Psoas muscle (tissue), 8 donors: ENCODE results near the gene TRAPPC11. TPM values are rescaled to one million over a fixed set of nuclear protein-coding genes. Genes with fewer than 3 reads are reported as not detected.
A peak's percentile ranks its signal among the peaks of the same experiment; 100 is the strongest.

ENCODE experiments used
- ATAC-seq, 4 donors: fragments of 200-7000 bp; cut with Tn5 transposase; one replicate each; pipeline ENCODE4 v1.9.1; 2020; ENCODE audit warnings: moderate library complexity in 3 of 4, mild to moderate bottlenecking in 2 of 4
- DNase-seq, 2 donors: peaks; one replicate each; pipeline ENCODE4 v3.0.0-alpha.2; 2020
- H3K27ac ChIP-seq: fragments of 200-600 bp; one replicate; pipeline ENCODE4 v1.8.0; 2022
- H3K27me3 ChIP-seq, 3 donors: fragments of 200-600 bp in 1 of 3; one replicate each; pipeline versions ENCODE4 v1.6.1 to v1.8.0; 2013 to 2022; ENCODE audit warnings: low read length in 2 of 3, mild to moderate bottlenecking in 2 of 3, moderate library complexity in 1 of 3; ENCODE audit not compliant: insufficient read depth in 3 of 3
- H3K36me3 ChIP-seq, 2 donors: fragments of 200-600 bp in 1 of 2; one replicate each; pipeline versions ENCODE4 v1.6.1 to v1.8.0; 2013 to 2022; ENCODE audit warnings: low read depth in 1 of 2, mild to moderate bottlenecking in 1 of 2, moderate library complexity in 1 of 2; ENCODE audit not compliant: insufficient read depth in 1 of 2
- H3K4me1 ChIP-seq: fragments of 200-600 bp; one replicate; pipeline ENCODE4 v1.8.0; 2022
- H3K4me3 ChIP-seq: fragments of 200-600 bp; one replicate; pipeline ENCODE4 v1.8.0; 2022; ENCODE audit warnings: mild to moderate bottlenecking
- H3K9me3 ChIP-seq: fragments of 200-600 bp; one replicate; pipeline ENCODE4 v1.8.0; 2022
- WGBS, 3 donors: extraction: QIAGEN DNeasy Blood & Tissue Kit; methylation state at CpG; one replicate each; pipeline versions ENCODE4 v1.1.6 to v1.1.7; 2013; 5-methylcytosine and 5-hydroxymethylcytosine counted together
- intact Hi-C, 2 donors: fragments of 100-400 bp; cut with DNase I; formaldehyde crosslinking; loops; one replicate each; pipeline versions ENCODE4 v1.11.0 to v1.14.2; 2022
- polyA plus RNA-seq, 3 donors: library from polyadenylated mRNA; stranded (reverse); fragments of 200-250 nt; gene quantifications; one replicate each; pipeline ENCODE4 v1.2.3, GENCODE V29; 2013
- total RNA-seq, 4 donors: library from RNA; stranded (reverse); fragmentation: NEBNext Ultra II Directional in 2 of 4; extraction: Animal tissue kit (Norgen Biotek cat#: 25700) in 2 of 4; gene quantifications; one replicate each; pipeline versions ENCODE4 v1.2.1 to v1.2.4, GENCODE V29; 2021 to 2023
- TF ChIP-seq, protein P1 (sequence below): fragments of 200-600 bp; IDR thresholded peaks from one replicate; pipeline ENCODE4 v1.8.0; 2022; ENCODE audit warnings: antibody characterized with exemption
- donor health status: healthy with polysubstance abuse.
- donor health status: DM: no; HTN: no; CAD: no; lungs with moderate emphysema.
- donor health status: Bipolar disorder and iron deficiency.
- donor health status: healthy.
- donor health status: DM: yes; HTN: yes; CAD: no.
- donor health status: DM: no; HTN: no; CAD: no.
- donor health status: DM: no; HTN: no; CAD: no.
- donor health status: DM: yes; HTN: yes; CAD: no.

TRAPPC11 gene
- total and polyA plus RNA-seq, 7 donors, result 10.5 to 24.3 (median 20.6) TPM

- intact Hi-C loops, result no loop called here
- H3K27me3 ChIP-seq, result no peaks in the 10 kb centered on the region
- TF ChIP-seq, protein P1, sequence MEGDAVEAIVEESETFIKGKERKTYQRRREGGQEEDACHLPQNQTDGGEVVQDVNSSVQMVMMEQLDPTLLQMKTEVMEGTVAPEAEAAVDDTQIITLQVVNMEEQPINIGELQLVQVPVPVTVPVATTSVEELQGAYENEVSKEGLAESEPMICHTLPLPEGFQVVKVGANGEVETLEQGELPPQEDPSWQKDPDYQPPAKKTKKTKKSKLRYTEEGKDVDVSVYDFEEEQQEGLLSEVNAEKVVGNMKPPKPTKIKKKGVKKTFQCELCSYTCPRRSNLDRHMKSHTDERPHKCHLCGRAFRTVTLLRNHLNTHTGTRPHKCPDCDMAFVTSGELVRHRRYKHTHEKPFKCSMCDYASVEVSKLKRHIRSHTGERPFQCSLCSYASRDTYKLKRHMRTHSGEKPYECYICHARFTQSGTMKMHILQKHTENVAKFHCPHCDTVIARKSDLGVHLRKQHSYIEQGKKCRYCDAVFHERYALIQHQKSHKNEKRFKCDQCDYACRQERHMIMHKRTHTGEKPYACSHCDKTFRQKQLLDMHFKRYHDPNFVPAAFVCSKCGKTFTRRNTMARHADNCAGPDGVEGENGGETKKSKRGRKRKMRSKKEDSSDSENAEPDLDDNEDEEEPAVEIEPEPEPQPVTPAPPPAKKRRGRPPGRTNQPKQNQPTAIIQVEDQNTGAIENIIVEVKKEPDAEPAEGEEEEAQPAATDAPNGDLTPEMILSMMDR, result no peak
- H3K9me3 ChIP-seq, result no peaks in the 10 kb centered on the region
- 73 to 82% (median 76%) methylated on average over 3 of the region's 3 CpGs for WGBS, 3 donors
- H3K36me3 ChIP-seq, result peaks cover 0 to 27% of the 10 kb centered on the region in 2 donors
- H3K4me3 ChIP-seq, result no peak overlapping the region
- H3K27ac ChIP-seq, result no peak overlapping the region
- no peaks in the 10 kb centered on the region for H3K4me1 ChIP-seq
- DNase-seq (no peak), ATAC-seq (no peak)
These were observed 19.8 kb upstream of the TRAPPC11 start for GRCh38 chr4:183639291-183639690.

GRCh38 chr4:183645326-183645725 lies 13.8 kb upstream of the TRAPPC11 start:
- Histone ChIP-seq H3K4me3 (no peak overlapping the region), H3K36me3 (peaks cover 0 to 84% of the 10 kb centered on the region in 2 donors), H3K27me3 (no peaks in the 10 kb centered on the region), H3K4me1 (no peaks in the 10 kb centered on the region), H3K27ac (no peak overlapping the region), H3K9me3 (no peaks in the 10 kb centered on the region)
- ATAC-seq, result no peak
- WGBS, 3 donors, result 87 to 97% (median 88%) methylated on average over 7 of the region's 7 CpGs
- TF ChIP-seq, protein P1, result no peak
- intact Hi-C loops, result no loop called here
- no peak for DNase-seq

DNA sequence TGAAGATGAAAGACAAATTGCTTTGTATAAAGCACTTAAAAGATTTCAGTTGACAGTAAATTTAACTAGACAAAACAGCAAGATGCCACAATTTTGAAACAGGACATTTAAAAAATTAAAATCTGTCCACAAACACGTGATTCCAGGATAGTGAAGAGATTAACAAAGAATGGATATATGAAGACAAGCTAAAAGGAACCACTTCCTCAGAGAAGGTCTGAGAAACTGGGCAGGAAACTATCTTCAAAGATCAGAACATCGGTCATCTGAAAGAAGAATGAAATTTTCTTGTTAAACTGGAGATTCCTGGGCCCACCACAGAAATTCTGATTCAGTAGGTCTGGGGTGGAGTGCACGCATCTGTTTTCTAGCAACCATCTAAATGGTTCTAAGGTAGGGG lies 1.5 kb upstream of the TRAPPC11 start:
- no peaks in the 10 kb centered on the region for H3K9me3 ChIP-seq
- TF ChIP-seq, protein P1, result no peak
- WGBS, 3 donors, result 70 to 76% (median 75%) methylated on average over 3 of the region's 3 CpGs
- peaks cover 18% of the 10 kb centered on the region for H3K4me1 ChIP-seq
- H3K27me3 ChIP-seq, result no peaks in the 10 kb centered on the region
- peaks cover 6 to 38% of the 10 kb centered on the region in 2 donors for H3K36me3 ChIP-seq
- ATAC-seq (no peak), DNase-seq (no peak)
- H3K27ac ChIP-seq, result peak overlapping the region; percentile 89
- peak overlapping the region; percentile 92 for H3K4me3 ChIP-seq
- intact Hi-C loops, result no loop called here

- H3K4me1 ChIP-seq, result peaks cover 18% of the 10 kb centered on the region
- intact Hi-C loops, result loop anchor here in 1 of 2 donors (1.0 to 2.0 kb wide), 2 partner anchors 154 to 186 kb away; no protein-coding TSS in a partner anchor
- no peaks in the 10 kb centered on the region for H3K9me3 ChIP-seq
- peak; percentile 30 to 55 for DNase-seq
- peak; percentile 51 to 64 (median 58) for ATAC-seq
- H3K4me3 ChIP-seq, result peak overlapping the region; percentile 92
- no peaks in the 10 kb centered on the region for H3K27me3 ChIP-seq
- WGBS, 3 donors, result 0 to 1% (median 0%) methylated on average over 20 to 36 of the region's 39 CpGs
- TF ChIP-seq, protein P1, result no peak
- H3K27ac ChIP-seq, result peak overlapping the region; percentile 89
- H3K36me3 ChIP-seq, result peaks cover 6 to 31% of the 10 kb centered on the region in 2 donors
These were observed 598 bp upstream of the TRAPPC11 start for GRCh38 chr4:183658362-183659028.
